HFFc6 (cell line): ENCODE measurements around the gene RET. TPM values are rescaled to one million over a fixed set of nuclear protein-coding genes. Genes with fewer than 3 reads are reported as not detected.
A peak's percentile ranks its signal among the peaks of the same experiment; 100 is the strongest.

Experiments used
- DNase-seq: peaks from one replicate; pipeline ENCODE4 v3.0.0-alpha.2; 2018
- H3K27ac Mint-ChIP-seq: 2 replicates; pipeline ENCODE4 v1.8.0; 2020; ENCODE audit warnings: mild to moderate bottlenecking, mixed read lengths
- H3K27me3 Mint-ChIP-seq: 2 replicates; pipeline ENCODE4 v1.8.0; 2021; ENCODE audit warnings: mild to moderate bottlenecking, moderate library complexity, mixed read lengths; ENCODE audit not compliant: insufficient read depth
- H3K36me3 Mint-ChIP-seq: 2 replicates; pipeline ENCODE4 v1.8.0; 2021; ENCODE audit warnings: low read depth, mixed read lengths
- H3K4me1 Mint-ChIP-seq: 2 replicates; pipeline ENCODE4 v1.8.0; 2020; ENCODE audit warnings: low read depth, mixed read lengths
- H3K4me3 Mint-ChIP-seq: 2 replicates; pipeline ENCODE4 v1.8.0; 2020; ENCODE audit warnings: mild to moderate bottlenecking, moderate library complexity, mixed read lengths
- H3K9me3 Mint-ChIP-seq: 2 replicates; pipeline ENCODE4 v1.8.0; 2020; ENCODE audit warnings: mild to moderate bottlenecking, mixed read lengths
- total RNA-seq, 6 experiments: library from RNA; stranded (reverse); fragmentation: NEBNext Ultra II Directional; extraction: Animal tissue kit (Norgen Biotek cat#: 25700); gene quantifications; 2 replicates in 1 of 6; 3 replicates in 5 of 6; pipeline ENCODE4 v1.2.3, GENCODE V29; 2021
- TF ChIP-seq, protein P1 (sequence below): fragments of 200-600 bp; sonication (generic); IDR thresholded peaks from 2 replicates; pipeline ENCODE4 v1.5.0; 2021; ENCODE audit warnings: antibody characterized with exemption, mild to moderate bottlenecking

Gene RET
- total RNA-seq, 6 experiments from 2014 or later = 0.08 to 0.62 (median 0.46) TPM; not detected in 1

DNA sequence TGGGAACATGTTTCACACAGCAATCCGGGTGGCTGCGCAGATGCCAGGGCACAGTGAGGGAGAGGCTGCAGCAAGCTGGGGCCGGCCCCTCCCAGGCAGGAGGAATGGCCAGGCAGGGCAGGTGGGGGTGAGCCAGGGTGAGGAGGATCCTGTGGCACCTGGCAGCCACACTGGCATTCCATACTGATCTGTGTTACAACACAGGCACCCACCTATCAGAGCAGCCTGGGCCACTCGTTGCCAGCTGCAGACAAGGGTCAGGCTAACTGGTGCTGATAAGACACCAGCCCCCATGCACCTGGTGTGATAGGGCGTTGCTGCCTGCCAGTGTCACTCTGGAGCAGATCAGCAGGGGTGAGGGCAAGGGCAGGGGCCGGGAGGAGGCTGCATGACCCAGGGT lies 16.6 kb upstream of the RET start:
- Mint-ChIP-seq H3K36me3 (no peaks in the 10 kb centered on the region), H3K27me3 (peaks cover 36% of the 10 kb centered on the region), H3K4me1 (peaks cover 8% of the 10 kb centered on the region), H3K27ac (no peak overlapping the region), H3K9me3 (no peaks in the 10 kb centered on the region), H3K4me3 (no peak overlapping the region)
- TF ChIP-seq, protein P1, sequence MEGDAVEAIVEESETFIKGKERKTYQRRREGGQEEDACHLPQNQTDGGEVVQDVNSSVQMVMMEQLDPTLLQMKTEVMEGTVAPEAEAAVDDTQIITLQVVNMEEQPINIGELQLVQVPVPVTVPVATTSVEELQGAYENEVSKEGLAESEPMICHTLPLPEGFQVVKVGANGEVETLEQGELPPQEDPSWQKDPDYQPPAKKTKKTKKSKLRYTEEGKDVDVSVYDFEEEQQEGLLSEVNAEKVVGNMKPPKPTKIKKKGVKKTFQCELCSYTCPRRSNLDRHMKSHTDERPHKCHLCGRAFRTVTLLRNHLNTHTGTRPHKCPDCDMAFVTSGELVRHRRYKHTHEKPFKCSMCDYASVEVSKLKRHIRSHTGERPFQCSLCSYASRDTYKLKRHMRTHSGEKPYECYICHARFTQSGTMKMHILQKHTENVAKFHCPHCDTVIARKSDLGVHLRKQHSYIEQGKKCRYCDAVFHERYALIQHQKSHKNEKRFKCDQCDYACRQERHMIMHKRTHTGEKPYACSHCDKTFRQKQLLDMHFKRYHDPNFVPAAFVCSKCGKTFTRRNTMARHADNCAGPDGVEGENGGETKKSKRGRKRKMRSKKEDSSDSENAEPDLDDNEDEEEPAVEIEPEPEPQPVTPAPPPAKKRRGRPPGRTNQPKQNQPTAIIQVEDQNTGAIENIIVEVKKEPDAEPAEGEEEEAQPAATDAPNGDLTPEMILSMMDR = no peak
- no peak for DNase-seq

DNA sequence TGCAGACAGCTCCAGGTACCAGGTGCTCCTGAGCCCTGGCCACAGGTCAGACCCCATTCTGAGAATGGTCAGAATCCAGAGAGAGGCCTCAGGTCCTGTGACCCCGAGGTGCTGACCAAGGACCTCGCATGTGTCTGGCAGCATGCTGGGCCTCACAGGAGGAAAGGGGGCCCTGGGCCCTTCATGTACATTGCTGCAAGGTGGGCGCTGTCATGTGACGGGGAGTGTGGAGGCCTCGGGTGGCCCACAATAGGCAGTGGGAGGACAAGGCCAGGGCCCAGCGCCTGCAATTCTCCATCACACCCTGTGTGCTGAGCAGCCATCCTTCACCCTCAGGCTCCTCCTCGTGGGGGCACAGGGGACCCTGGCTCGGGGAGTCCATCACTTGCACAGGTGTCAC lies 15.5 kb upstream of the RET start:
- Mint-ChIP-seq H3K27me3 (peaks cover 32% of the 10 kb centered on the region), H3K4me1 (peaks cover 8% of the 10 kb centered on the region), H3K36me3 (no peaks in the 10 kb centered on the region), H3K9me3 (no peaks in the 10 kb centered on the region), H3K27ac (no peak overlapping the region), H3K4me3 (no peak overlapping the region)
- no peak for DNase-seq
- TF ChIP-seq, protein P1 = no peak

DNA sequence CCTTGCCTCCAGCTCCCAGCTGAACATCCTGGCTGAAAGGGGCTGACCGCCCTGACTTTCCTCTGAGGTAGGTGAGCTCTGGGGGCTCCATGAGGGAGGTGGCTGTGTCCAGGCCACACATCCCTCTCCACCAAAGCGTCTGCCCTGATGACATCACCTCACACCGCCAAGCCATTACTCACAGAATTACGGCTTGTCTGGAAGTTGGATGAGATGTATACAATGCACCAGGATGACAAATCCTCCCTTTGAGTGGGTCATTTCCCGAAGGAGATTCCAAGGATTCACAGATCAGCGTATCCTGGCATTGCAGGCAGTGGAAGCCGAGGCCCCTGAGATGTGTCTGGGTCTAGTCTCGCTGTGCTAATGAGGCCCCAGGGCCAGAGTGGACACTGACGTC lies 15.1 kb upstream of the RET start:
- H3K4me1 Mint-ChIP-seq = peaks cover 8% of the 10 kb centered on the region
- H3K4me3 Mint-ChIP-seq = no peak overlapping the region
- no peaks in the 10 kb centered on the region for H3K36me3 Mint-ChIP-seq

DNA sequence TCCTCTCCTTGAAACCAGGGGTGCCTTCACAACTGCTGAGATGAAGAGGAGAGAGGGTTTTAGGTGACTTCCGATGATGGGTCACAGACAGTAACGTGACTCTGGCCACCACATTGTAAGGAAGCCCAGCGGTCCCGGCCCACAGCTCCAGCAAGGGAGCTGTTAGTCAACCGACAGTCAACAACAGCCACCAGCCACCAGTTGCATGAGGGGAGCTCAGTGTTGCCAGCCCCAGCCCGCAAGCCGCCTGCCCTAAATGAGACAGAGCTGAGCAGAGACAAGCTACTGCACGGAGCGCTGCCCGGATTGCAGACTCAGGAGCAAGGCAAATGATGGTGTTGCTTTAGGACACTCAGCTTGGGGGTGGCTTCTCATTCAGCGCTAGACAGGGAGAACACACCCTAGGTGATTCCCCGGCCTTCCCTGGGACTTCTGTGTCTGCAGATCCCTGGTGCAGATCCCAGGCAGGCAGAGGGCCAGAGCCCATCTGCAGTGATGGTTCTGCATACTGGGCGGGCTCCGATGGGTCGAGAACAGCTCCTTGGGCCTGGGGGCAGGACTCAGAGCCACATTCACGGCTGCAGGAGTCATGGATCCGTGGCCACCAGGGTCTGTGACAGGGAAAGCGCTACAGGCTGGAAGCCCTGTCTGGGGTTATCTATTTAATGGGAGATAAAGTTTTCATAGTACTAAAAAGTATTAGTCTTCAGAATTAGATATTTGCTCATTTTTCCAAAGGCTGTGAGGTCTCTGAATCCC lies 14.3 kb upstream of the RET start:
- TF ChIP-seq, protein P1 = no peak
- Mint-ChIP-seq H3K27me3 (peaks cover 37% of the 10 kb centered on the region), H3K4me1 (peaks cover 8% of the 10 kb centered on the region), H3K4me3 (no peak overlapping the region), H3K9me3 (no peaks in the 10 kb centered on the region), H3K36me3 (no peaks in the 10 kb centered on the region), H3K27ac (no peak overlapping the region)
- DNase-seq = no peak

More for the DNA sequence above, 15.1 kb upstream of the RET start:
- no peak overlapping the region for H3K27ac Mint-ChIP-seq
- TF ChIP-seq, protein P1 = no peak
- peaks cover 33% of the 10 kb centered on the region for H3K27me3 Mint-ChIP-seq
- peak; percentile 49 for DNase-seq
- H3K9me3 Mint-ChIP-seq = no peaks in the 10 kb centered on the region

DNA sequence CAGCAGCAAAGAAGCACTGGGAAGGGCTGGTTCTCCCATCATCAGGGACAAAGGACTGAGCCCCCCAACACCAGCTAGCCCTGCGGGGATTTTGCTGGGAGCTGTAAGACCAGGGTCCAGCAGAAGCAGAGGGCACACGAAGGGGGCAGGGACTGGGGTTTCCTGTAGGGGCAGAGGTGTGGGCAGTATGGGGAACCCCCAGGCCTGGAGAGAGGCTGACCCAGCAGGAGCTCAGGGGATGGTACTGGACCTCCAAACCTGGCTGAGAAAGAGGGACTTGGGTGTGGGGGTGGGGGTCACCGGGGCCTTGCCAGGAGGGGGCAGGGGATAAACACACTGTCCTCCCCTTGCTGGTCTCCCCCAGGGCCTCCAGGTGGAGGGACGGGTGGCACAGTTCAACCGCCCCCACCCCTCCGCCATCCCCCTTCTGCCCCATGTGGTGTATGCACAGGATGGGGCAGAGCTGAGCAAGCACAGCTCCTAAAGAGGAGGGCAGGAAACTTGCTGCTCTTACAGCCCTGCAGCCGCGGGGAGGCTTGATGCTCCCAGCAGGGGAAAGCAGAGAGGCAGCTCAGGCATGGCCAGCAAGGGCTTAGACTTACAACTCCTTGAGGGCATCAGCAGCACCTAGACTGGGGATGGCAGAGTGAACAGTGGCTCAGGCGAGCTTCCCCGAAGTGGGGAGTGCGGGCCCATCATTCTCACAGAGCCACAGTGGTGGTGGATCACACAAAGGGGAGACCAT lies 12.4 kb upstream of the RET start:
- Mint-ChIP-seq H3K36me3 (no peaks in the 10 kb centered on the region), H3K27me3 (peaks cover 40% of the 10 kb centered on the region), H3K9me3 (no peaks in the 10 kb centered on the region), H3K27ac (no peak overlapping the region), H3K4me1 (peaks cover 8% of the 10 kb centered on the region), H3K4me3 (no peak overlapping the region)
- TF ChIP-seq, protein P1 = no peak
- no peak for DNase-seq
